DMS79 (cell line): Measurements from ENCODE around the gene NSG1.
"Not testable (repeated sequence)": the region's sequence is repeated elsewhere in the genome, so short reads cannot be mapped to it uniquely, and the experiment has no call there.

Experiments used
- DNase-seq: peaks from one replicate; lab custom pipeline; 2025; lab: John Stamatoyannopoulos, UW

The NSG1 gene, protein sequence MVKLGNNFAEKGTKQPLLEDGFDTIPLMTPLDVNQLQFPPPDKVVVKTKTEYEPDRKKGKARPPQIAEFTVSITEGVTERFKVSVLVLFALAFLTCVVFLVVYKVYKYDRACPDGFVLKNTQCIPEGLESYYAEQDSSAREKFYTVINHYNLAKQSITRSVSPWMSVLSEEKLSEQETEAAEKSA

DNA sequence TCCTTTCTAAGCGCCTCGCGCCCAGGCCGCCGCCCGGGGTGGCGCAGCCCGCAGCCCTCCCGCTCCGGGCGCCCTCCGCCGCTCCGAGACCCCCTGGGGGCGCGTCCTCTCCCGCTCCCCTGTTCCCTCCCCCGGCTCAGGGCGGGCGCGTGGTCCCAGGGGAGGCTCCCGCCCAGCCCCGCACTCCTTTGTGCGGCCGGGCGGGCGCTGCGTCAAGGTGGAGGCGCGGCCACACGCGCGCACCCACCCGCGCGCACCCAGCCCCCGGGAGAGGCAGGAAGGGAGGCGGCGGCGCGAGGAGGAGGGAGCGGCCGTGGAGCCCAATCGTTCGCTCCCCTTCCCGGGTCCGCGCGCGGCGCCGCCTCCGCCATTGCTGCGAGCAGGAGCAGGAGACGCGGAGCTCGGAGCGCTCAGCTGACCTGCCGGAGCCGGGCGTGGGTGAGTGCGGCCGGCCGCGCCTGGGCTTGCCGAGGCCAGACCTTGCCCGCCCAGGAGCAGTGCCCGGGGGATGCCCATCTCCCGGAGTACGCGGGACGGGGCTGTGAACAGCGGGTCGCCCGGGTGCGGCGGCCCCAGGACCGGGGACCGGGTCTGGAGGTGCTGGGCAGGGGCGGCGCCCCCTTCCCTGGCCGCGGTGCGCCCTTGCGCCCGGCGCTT is at the start of gene NSG1:
TSS of gene NSG1 (plus strand) at position 367 of the 657 bp plus-strand sequence. CDS start 528 bp downstream, outside the sequence.
- DNase-seq, result no peak

- no peak for DNase-seq
These were observed 48.5 kb upstream of the NSG1 start for GRCh38 chr4:4338210-4339001.

DNA sequence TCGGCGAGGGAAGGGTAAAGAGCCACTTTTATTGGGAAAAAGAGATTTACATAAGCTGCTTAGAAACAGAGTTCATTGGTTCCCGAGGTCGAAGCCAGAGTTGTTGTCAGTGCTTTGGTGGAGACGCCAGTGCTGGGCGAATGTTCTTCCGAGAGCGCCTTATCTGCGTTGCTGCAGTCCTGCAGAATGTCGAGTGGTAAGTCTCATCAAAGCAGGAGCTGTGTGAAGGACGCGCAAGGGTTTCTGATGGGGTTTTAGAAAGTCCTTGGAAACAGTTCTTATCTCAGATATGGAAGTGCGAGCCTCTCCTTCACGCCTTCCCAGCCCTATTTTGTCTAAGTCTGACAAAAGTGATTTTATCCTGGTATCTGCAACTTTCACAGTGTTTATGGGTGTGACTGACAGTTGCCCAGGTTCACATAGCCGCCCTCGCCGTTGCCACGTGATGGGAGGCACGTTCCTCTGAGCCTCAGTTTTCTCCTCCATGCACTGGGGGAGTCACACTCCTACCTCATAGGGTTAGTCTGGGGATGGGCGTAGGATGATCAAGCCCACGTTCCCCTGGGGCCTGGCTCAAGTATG is 47.3 kb upstream of the NSG1 start:
- DNase-seq, result no peak

GRCh38 chr4:4341861-4342650 is 44.8 kb upstream of the NSG1 start:
- DNase-seq, result no peak

GRCh38 chr4:4343038-4343437 is 43.9 kb upstream of the NSG1 start:
- DNase-seq, result no peak

DNA sequence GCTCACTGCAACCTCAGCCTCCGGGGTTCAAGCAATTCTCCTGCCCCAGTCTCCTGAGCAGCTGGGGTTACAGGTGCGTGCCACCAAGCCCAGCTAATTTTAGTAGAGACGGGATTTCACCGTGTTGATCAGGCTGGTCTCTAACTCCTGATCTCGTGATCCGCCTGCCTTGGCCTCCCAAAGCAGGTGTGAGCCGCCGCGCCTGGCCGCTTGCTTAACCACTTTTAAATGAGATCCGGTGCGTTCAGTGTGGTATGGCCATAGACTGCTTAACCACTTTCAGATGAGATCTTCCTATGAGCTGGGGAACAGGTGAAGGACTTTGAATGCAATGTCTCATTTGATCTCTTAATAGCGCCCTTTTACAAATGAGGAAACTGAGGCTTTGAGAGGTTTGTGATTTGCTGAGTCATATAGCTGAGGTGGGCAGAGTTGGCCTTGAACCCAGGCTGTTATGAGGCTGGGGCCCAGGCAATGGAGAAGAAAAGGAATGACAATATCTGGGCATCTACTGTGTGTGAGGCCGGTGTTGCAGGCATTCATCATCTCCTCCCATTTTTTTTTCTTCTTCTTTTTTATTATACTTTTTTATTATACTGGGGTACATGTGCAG is 41.9 kb upstream of the NSG1 start:
- no peak for DNase-seq

- no peak for DNase-seq
These were observed 39.3 kb upstream of the NSG1 start for GRCh38 chr4:4347585-4347984.

DNA sequence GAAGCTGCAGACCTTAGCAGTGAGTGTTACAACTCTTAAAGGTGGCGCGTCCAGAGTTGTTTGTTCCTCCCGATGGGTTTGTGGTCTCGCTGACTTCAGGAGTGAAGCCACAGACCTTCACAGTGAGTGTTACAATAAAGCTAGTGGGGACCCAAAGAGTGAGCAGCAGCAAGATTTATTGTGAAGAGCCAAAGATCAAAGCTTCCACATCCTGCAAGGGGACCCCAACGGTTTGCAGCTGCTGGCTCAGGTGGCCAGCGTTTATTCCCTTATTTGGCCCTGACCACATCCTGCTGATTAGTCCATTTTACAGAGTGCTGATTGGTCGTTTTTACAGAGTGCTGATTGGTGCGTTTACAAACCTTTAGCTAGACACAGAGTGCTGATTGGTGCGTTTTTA is 38.3 kb upstream of the NSG1 start:
- not testable (repeated sequence) for DNase-seq

DNA sequence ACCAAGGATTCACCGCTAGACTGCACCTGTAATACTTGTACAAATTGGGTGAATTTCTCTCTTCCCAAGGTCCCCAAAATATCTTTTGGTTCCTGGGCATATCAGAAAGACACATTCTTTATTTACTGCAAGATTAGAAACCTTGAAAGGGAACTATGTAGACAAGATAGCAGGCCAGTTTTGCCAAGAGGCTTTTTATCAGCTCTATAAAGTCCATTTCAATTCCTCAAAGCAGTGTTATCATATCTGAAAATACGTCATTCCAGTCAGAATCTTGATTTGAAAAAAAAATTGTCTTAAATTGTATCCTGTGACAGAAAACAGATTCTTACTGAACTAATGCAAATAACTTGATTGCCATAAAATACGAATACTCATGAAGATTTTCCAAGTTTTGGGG is 37.0 kb upstream of the NSG1 start:
- DNase-seq, result no peak

- DNase-seq, result no peak
These were observed 36.0 kb upstream of the NSG1 start for GRCh38 chr4:4350909-4351308.

- no peak for DNase-seq
These were observed 31.6 kb upstream of the NSG1 start for GRCh38 chr4:4355302-4355701.

DNA sequence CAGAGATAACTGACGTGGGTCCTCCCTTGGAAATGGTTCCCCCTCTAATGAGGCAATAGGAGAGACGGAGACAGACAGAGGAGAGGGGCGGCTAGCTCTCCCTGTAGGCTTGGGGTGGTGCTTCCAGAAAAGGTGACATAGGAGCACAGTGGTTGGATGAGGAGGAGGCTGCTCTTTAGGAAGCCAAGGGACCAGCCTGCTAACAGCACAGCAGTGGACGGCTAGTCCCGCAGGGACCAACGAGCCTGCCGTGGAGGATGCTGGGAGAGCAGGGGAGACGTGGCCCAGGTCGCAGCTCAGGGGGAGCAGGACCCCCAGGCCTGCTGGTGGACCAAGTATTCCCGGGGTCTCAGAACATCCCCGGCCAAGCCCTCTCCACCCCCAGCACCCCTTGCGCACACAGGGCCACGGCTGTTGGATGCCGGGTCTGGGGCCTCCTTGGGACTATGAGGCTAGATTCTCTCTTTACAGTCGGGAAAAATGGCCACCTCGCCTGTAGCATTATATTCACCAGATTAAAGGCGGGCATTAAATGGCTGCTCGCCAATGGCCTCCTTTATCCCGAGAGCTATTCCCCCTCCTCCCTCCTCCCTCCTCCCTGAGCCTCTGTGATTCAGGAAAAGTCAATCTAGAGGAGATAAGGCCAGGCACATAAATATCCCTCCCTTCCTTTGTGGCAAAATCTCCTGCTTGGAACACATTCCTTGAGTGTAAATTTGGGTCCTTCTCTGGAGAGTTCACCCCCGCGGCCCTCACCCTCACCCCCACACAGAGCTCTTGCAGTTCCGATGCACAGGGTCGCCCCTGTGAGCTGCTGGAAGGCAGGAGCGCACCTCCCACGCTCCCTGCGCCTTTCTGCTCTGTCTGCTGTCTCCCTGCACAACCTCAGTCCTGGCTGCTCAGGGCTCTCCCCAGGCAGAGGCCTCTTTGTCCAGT is 30.5 kb upstream of the NSG1 start:
- no peak for DNase-seq

- no peak for DNase-seq
These were observed 28.6 kb upstream of the NSG1 start for GRCh38 chr4:4358093-4358854.

DNA sequence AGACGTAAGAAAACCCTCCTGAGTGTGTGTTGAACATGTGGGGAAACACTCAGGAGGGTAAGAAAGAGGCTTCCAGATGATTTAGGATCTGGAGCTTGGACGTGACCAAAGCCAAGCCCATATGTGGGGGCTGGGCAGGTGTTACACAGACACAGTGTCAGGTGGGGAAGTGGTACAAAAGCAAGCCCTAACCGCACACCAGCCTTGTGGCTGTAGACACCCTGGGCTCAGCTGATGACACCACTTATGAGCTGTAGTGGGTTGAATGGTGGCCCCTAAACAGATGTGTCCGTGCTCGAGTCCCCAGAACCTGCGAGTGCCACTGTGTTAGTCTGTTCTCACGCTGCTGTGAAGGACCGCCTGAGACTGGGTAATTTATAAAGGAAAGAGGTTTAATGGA is 25.0 kb upstream of the NSG1 start:
- DNase-seq, result no peak

DNA sequence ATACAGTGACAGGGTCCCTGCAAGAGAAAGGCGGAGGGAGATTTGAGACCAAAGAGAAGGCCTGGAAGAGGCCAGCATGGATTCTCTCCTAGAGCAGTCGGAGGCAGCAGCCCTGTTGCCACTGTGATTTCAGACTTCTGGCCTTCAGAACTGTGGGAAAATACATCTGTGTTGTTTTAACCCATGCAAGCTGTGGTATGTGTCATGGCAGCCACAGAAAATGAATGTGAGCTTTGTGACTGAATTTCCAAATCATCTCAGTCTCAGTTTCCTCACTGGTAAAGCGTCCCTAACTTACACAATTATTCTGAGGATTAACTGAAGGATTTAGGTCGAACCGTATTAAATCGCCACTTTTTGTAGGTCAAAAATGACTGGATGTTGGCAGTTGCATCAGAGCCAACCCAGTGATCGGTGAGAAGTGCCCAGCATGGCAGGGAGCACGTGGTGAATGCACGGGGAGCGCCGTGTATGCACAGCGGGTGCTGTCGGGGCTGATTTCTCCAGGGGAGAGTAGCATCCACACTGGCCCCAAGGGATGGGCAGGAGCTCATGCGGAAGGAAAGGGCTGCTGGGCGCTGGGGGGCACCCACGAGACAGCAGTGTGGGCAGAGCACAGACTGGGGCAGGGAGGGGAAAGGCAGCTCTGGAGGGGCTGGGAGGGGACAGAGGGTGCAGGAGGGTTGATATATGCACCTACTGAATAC is 23.8 kb upstream of the NSG1 start:
- DNase-seq, result no peak

- no peak for DNase-seq
These were observed 22.8 kb upstream of the NSG1 start for GRCh38 chr4:4364061-4364460.

DNA sequence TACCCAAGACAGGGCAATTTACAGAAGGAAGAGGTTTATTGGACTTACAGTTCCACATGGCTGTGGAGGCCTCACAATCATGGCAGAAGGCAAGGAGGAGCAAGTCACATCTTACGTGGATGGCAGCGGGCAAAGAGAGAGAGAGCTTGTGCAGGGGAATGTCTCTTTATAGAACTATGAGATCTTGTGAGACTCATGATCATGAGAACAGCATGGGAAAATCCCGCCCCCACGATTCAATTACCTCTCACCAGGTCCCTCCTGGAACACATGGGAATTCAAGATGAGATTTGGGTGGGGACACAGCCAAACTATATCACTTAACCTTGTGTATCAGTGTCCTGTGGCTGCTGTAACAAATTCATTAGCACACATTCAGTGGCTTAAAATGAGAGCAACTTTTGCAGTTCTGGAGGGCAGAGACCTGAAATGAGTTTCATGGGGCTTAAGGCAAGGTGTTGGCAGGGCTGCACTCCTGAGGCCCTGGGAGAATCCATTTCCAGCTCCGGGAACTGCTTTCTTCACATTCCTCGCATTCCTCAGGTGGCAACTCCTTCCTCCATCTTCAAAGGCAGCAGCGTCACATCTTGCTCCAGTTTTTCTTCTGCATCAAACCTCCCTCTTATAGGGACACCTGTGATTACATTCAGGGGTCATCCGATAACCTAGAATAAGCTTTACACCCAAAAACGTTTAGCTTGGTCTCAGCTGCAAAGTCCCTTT is 22.3 kb upstream of the NSG1 start:
- DNase-seq, result no peak

DNA sequence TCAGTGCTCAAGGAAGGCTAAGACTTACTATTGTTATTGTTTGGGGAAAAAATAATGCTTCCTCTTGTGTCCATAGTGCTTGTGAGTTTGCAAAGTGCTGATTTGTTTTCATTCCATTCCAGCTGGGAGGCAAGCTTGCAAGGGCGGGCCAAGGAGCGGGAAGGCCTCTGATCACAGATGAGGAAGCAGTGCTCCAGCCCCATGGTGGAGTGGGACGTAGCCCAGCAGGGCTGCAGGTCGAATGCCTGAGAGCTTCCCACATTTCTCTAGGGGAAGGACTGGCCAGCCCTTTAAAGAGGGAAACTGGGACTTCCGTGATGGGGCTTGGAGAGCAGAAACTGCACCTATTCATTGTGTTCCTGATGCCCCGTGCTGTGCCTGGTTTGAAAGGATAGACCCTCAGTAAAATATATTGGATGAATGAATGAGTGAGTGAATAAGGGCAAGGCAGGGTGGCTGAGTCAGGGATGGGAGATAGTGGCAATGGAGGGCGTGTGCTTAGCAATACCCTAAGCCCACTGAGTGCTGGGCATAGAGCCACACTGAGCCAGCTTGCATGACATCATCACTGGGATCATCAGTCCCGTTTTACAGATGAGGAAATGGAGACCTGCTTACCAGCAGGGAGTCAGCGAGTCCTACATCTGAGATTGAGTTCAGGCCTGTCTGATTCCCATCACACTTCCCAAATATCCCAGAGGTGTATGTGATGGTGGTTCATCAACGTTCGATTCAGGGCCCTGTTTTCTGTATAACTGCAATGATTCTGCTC is 17.9 kb upstream of the NSG1 start:
- DNase-seq, result no peak
